Fibroblast of mammary gland (primary cell): ENCODE measurements around the gene CAVIN1.
A peak's percentile ranks its signal among the peaks of the same experiment; 100 is the strongest.

Source experiments
- DNase-seq: peaks from one replicate; pipeline ENCODE4 v3.0.0-alpha.2; 2010; ENCODE audit warnings: low read depth
- H3K4me3 ChIP-seq: 2 replicates; pipeline ENCODE4 v1.5.1; 2011; ENCODE audit warnings: low read depth, mild to moderate bottlenecking, low read length, moderate library complexity; ENCODE audit not compliant: control insufficient read depth
- CTCF ChIP-seq: conservative IDR thresholded peaks from 2 replicates; pipeline ENCODE4 v1.5.1; 2011; ENCODE audit warnings: low read depth, low read length, inconsistent platforms; ENCODE audit not compliant: control insufficient read depth, insufficient read depth

CAVIN1 gene

GRCh38 chr17:42422958-42423712 lies at the start of gene CAVIN1:
Gene CAVIN1, minus strand, starts transcription at chr17:42423256. Its CDS starts 159 bp downstream, at chr17:42423097.
- DNase-seq: peak; percentile 97
- no peak for TF ChIP-seq CTCF
- peak within 1 kb of the TSS; percentile 98 for H3K4me3 ChIP-seq

GRCh38 chr17:42467889-42468288 lies 44.8 kb upstream of the CAVIN1 start:
- no peak overlapping the region for H3K4me3 ChIP-seq
- no peak for TF ChIP-seq CTCF
- no peak for DNase-seq

- TF ChIP-seq CTCF: no peak
- no peak for DNase-seq
- no peak overlapping the region for H3K4me3 ChIP-seq
These were observed 40.9 kb upstream of the CAVIN1 start for GRCh38 chr17:42463976-42464400.

GRCh38 chr17:42460371-42460770 lies 37.3 kb upstream of the CAVIN1 start:
- DNase-seq: no peak
- no peak for TF ChIP-seq CTCF
- peak overlapping the region; percentile 95 for H3K4me3 ChIP-seq

- DNase-seq: peak; percentile 62
- peak overlapping the region; percentile 95 for H3K4me3 ChIP-seq
- no peak for TF ChIP-seq CTCF
These were observed 36.8 kb upstream of the CAVIN1 start for GRCh38 chr17:42459801-42460281.

DNA sequence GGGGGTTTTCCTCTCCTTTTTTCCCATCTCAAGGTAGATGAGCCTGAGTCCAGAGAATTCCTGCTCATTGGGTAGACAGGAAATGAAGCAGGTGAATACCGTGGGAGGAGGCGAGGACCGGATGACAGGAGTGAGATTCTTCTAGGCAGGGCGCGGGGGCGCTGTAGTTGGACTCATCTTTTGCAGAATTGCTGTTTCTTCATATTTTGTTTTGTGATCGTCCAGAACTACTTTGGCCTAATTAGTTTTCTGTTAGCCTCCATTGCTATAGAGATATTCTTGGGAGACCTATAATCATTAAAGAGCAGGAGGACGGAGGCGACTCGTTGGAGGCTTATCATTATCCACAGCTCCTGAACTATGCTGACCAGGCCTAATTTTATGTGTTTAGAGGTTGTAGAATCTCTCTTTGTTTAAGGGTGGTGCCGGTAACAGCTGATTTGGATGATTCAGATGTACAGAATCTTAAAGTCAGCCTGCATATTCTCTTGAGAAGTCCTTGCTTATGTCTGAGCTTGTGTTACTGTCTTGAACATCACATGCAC lies 36.3 kb upstream of the CAVIN1 start:
- peak; percentile 74 for DNase-seq
- peak overlapping the region; percentile 95 for H3K4me3 ChIP-seq
- TF ChIP-seq CTCF: peak; percentile 41
